ENCODE measurements around the gene NEGR1.

- TF ChIP-seq CTCF (IDR thresholded peaks at IDR 0.05 in 2 of 3, conservative IDR thresholded peaks at IDR 0.05 in 1 of 3; ENCODE audit: borderline replicate concordance in 1 of 3, insufficient read depth in 1 of 3, low read depth in 2 of 3, low read length in 2 of 3) (no peak), POLR2A (IDR thresholded peaks at IDR 0.05; ENCODE audit: borderline replicate concordance, extremely low read depth, insufficient read depth, insufficient read length) (no peak), POLR2AphosphoS5 (IDR thresholded peaks at IDR 0.05; ENCODE audit: low read depth, low read length) (no peak), FOSL1 (IDR thresholded peaks at IDR 0.05; ENCODE audit: low read depth) (no peak), ELF1 (IDR thresholded peaks at IDR 0.05; ENCODE audit: borderline replicate concordance, low read depth) (no peak), TCF7L2 (IDR thresholded peaks at IDR 0.05; ENCODE audit: borderline replicate concordance, extremely low read depth, insufficient read depth, insufficient read length) (no peak), SP1 (IDR thresholded peaks at IDR 0.05; ENCODE audit: low read depth) (no peak)
These were observed 693.3 kb downstream of the NEGR1 start for GRCh38 chr1:71589005-71589404.
